ENCODE measurements around the gene AKAP3.

Gene AKAP3

DNA sequence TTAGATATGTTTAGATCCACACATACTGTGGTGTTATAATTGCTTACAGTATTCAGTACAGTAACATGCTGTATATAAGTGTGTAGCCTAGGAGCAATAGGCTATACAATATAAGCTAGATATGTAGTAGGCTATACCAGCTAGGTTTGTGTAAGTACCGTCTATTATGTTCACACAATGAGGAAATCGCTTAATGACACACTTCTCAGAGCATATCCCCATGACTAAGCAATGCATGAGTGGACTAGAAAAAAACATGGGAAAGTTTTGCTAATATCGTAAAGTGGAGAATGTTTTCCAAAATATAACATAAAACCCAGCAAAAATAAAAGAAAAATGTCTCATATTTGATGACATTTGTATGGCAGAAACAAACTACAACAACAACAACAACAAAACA lies 27.3 kb downstream of the AKAP3 start:
- no peak overlapping the region for H3K4me2 ChIP-seq

DNA sequence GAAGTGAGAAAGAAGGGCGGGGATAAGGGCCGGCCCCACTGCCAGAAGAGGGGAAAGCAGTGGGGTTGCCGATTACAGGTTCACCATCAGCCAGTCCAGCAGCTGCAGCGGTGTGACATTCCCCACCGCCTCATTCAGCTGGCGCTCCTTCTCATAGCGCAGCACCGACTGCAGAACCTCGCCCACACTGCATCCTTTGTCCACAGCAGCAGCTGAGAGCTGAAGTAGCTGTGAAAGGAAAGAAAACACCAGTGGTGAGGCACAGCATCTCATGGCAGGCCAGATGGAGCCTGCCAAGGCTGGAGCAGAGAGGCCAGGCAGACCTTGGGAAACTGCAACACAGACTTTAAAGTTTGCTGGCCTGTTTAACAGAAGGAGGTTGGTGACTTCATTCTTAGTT lies 33.2 kb downstream of the AKAP3 start:
- TF ChIP-seq, protein P1, sequence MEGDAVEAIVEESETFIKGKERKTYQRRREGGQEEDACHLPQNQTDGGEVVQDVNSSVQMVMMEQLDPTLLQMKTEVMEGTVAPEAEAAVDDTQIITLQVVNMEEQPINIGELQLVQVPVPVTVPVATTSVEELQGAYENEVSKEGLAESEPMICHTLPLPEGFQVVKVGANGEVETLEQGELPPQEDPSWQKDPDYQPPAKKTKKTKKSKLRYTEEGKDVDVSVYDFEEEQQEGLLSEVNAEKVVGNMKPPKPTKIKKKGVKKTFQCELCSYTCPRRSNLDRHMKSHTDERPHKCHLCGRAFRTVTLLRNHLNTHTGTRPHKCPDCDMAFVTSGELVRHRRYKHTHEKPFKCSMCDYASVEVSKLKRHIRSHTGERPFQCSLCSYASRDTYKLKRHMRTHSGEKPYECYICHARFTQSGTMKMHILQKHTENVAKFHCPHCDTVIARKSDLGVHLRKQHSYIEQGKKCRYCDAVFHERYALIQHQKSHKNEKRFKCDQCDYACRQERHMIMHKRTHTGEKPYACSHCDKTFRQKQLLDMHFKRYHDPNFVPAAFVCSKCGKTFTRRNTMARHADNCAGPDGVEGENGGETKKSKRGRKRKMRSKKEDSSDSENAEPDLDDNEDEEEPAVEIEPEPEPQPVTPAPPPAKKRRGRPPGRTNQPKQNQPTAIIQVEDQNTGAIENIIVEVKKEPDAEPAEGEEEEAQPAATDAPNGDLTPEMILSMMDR (conservative IDR thresholded peaks at IDR 0.05; ENCODE audit: low read depth, low read length), result no peak
- no peak overlapping the region for H3K27ac ChIP-seq
- H3K27me3 ChIP-seq (ENCODE audit: insufficient read depth, low read depth), result no peaks in the 10 kb centered on the region
- no peaks in the 10 kb centered on the region for H4K20me1 ChIP-seq (ENCODE audit: insufficient read depth)
- H3K9ac ChIP-seq, result no peak overlapping the region
- no peak overlapping the region for H3K4me3 ChIP-seq (IDR thresholded peaks at IDR 0.05; ENCODE audit: insufficient read depth, low read depth, low read length)
- H3K36me3 ChIP-seq (ENCODE audit: insufficient read depth), result no peaks in the 10 kb centered on the region
- H3K79me2 ChIP-seq (ENCODE audit: insufficient read depth, low read depth), result no peaks in the 10 kb centered on the region
- no peaks in the 10 kb centered on the region for H3K4me1 ChIP-seq (ENCODE audit: low read depth, poor library complexity, severe bottlenecking)
- H2AFZ ChIP-seq (ENCODE audit: low read depth), result no peak overlapping the region
- H3K4me2 ChIP-seq, result no peak overlapping the region

More for the DNA sequence above, 27.3 kb downstream of the AKAP3 start:
- Histone ChIP-seq H3K36me3 (ENCODE audit: insufficient read depth) (no peaks in the 10 kb centered on the region), H2AFZ (ENCODE audit: low read depth) (no peak overlapping the region), H4K20me1 (ENCODE audit: insufficient read depth) (no peaks in the 10 kb centered on the region), H3K9ac (no peak overlapping the region), H3K27me3 (ENCODE audit: insufficient read depth, low read depth) (no peaks in the 10 kb centered on the region), H3K79me2 (ENCODE audit: insufficient read depth, low read depth) (no peaks in the 10 kb centered on the region), H3K4me1 (ENCODE audit: low read depth, poor library complexity, severe bottlenecking) (no peaks in the 10 kb centered on the region), H3K4me3 (IDR thresholded peaks at IDR 0.05; ENCODE audit: insufficient read depth, low read depth, low read length) (no peak overlapping the region), H3K27ac (no peak overlapping the region)
- TF ChIP-seq, protein P1 (conservative IDR thresholded peaks at IDR 0.05; ENCODE audit: low read depth, low read length), result no peak

DNA sequence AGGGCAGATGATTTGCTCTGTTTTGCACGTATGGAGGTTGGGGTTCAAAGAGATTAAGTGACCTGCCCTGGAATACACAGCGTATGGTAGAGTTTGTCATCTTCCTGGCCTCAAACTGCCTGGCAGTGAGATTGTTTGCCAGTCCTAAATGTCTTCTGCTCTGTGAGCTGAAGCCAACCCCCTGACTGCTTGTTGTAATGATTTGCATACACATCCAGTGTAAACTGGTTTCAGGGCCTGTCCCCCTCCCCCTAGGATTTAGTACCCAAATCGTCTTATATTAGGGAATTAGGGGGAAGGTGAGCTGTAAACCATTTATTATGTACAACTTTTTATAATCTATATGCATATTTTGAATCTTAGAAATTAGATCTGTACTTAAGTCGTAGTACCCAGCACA lies 38.4 kb downstream of the AKAP3 start:
- no peaks in the 10 kb centered on the region for H3K36me3 ChIP-seq (ENCODE audit: insufficient read depth)
- no peaks in the 10 kb centered on the region for H3K27me3 ChIP-seq (ENCODE audit: insufficient read depth, low read depth)
- peaks cover 7% of the 10 kb centered on the region for H3K4me1 ChIP-seq (ENCODE audit: low read depth, poor library complexity, severe bottlenecking)
- H2AFZ ChIP-seq (ENCODE audit: low read depth), result no peak overlapping the region
- TF ChIP-seq, protein P1 (conservative IDR thresholded peaks at IDR 0.05; ENCODE audit: low read depth, low read length), result no peak
- no peak overlapping the region for H3K4me2 ChIP-seq
- H3K27ac ChIP-seq, result no peak overlapping the region
- H3K4me3 ChIP-seq (IDR thresholded peaks at IDR 0.05; ENCODE audit: insufficient read depth, low read depth, low read length), result no peak overlapping the region
- no peak overlapping the region for H3K9ac ChIP-seq
- no peaks in the 10 kb centered on the region for H4K20me1 ChIP-seq (ENCODE audit: insufficient read depth)
- H3K79me2 ChIP-seq (ENCODE audit: insufficient read depth, low read depth), result no peaks in the 10 kb centered on the region; the same call in 1 of the 2 replicates

DNA sequence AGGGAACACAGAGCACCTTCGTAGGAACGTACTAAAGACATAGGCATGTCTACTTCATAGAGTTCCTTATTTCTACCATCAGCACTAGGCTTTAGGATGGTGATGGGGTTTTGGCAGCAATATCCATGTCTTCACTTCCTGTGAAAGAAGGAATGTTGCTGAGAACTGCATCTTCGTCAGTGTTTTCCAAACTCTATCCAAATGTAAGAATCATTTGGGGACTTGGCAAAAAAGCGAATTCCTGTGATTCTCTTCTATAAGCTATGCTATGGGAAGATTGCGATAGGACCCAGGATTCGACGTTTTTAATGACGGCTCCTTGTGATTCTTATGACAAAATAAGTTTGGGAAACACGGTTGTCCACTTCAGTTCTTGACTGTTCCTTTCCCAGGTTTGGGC lies 39.8 kb downstream of the AKAP3 start:
- peaks cover 12% of the 10 kb centered on the region for H3K4me1 ChIP-seq (ENCODE audit: low read depth, poor library complexity, severe bottlenecking)
- no peak overlapping the region for H3K4me3 ChIP-seq (IDR thresholded peaks at IDR 0.05; ENCODE audit: insufficient read depth, low read depth, low read length)
- no peak overlapping the region for H3K27ac ChIP-seq
- no peak overlapping the region for H3K4me2 ChIP-seq
- H3K27me3 ChIP-seq (ENCODE audit: insufficient read depth, low read depth), result no peaks in the 10 kb centered on the region
- no peaks in the 10 kb centered on the region for H4K20me1 ChIP-seq (ENCODE audit: insufficient read depth)
- no peak overlapping the region for H3K9ac ChIP-seq
- TF ChIP-seq, protein P1 (conservative IDR thresholded peaks at IDR 0.05; ENCODE audit: low read depth, low read length), result no peak
- no peaks in the 10 kb centered on the region; the same call in 1 of the 2 replicates for H3K79me2 ChIP-seq (ENCODE audit: insufficient read depth, low read depth)
- H2AFZ ChIP-seq (ENCODE audit: low read depth), result no peak overlapping the region
- H3K36me3 ChIP-seq (ENCODE audit: insufficient read depth), result no peaks in the 10 kb centered on the region
